Skeletal muscle cell (primary cell): ENCODE data around the gene RPS28.

Experiments used
- DNase-seq: peaks from one replicate; pipeline ENCODE4 v3.0.0-alpha.2; 2010; ENCODE audit warnings: low read depth
- H3K4me3 ChIP-seq: 2 replicates; pipeline ENCODE4 v1.5.1; 2011; ENCODE audit warnings: low read depth, mild to moderate bottlenecking, control low read depth, low read length, moderate library complexity

The RPS28 gene

DNA sequence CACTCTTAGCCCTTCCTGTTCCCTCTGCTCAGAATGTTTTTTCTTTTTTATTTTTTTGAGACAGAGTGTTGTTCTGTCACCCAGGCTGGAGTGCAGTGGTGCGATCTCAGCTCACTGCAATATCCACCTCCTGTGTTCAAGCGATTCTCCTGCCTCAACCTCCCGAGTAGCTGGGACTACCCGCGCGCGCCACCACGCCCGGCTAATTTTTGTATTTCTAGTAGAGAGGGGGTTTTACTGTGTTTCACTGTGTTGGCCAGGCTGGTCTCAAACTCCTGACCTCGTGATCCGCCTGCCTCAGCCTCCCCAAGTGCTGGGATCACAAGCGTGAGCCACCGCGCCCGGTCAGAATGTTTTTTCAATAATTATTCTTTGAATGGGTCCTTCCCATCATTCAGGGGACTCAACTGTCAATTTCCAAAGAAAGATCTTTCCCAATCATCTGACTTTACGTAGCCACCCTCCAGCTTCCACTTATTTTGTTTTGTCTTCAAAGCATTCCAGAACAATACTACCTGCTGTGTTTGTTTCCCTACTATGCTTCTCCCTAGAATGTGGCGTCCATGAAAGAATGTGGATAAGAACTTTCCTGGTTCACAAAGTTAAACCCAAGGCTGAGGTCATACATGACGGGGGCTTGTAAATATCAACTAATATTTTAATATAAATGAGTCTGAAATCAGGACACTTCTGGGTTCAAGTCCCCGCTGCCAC lies 1.3 kb upstream of the RPS28 start:
- no peak for DNase-seq
- peak overlapping the region; percentile 100 for H3K4me3 ChIP-seq

DNA sequence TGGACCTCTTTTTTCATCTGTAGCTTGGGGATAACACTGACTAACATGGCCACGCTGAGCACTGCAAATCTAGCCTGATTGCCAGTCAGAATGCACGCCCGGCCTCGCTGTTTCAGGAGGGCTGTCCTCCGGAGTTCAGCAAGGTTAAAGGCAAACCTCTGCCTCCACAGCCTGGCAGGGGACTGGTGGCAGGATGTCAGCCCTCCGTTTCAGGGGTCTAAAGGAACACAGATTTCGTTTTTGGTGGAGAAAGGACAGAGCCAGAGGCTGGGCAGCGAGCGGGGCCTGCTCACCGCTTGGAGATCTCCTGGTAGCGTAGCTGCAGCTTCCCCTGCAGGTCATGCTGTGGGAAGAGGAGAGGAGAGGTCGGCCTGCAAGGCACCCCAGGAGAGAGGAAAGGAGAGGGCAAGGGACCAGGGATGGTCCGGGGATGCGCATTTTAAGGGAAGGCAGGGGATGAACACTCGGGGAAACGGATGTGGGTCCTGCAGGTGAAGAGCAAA lies 681 bp upstream of the RPS28 start:
- DNase-seq = no peak

DNA sequence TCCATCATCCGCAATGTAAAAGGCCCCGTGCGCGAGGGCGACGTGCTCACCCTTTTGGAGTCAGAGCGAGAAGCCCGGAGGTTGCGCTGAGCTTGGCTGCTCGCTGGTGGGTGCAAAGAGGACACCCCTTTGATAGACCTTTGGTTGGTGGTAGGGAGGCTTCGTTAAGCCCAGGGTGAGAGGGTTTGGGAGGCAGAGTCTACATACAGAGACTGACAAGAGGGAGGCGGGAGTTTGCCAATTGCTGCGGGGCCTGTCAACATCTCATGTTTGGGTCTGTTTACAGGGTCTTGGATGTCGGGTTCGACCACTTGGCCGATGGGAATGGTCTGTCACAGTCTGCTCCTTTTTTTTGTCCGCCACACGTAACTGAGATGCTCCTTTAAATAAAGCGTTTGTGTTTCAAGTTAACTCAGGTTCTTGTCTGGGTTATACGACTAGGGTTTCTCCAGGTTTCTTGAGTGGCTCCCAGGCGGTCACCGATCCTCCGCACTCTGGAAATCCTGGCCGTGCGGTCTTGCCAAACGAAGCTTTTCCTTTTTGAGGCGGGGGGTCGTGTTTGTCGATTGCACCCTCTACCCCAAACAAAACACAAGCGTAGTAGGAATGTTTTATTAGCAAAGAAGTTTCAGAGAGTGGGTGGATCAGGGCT lies 816 bp downstream of the RPS28 start:
- no peak for DNase-seq
- H3K4me3 ChIP-seq = peak overlapping the region; percentile 100

More for the DNA sequence above, 681 bp upstream of the RPS28 start:
- peak overlapping the region; percentile 100 for H3K4me3 ChIP-seq

DNA sequence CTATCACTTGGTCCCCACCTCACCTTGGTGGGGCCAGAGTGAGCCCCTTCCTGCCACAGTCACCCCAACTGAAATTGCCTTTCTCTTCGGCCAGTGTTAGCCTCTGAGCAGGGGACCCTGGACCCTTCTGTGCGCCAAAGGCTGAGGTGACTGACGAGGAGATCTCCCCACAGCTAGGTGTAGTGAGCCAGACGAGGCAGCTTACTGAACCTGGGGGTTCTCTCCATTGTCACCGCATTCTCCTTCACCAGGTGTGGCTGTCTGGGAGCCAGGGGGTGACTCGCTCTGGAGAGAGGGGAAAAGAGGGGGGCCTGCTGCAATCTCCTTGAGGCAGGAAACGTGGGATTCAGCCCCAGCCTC lies 1.3 kb downstream of the RPS28 start:
- peak overlapping the region; percentile 100 for H3K4me3 ChIP-seq
- no peak for DNase-seq

DNA sequence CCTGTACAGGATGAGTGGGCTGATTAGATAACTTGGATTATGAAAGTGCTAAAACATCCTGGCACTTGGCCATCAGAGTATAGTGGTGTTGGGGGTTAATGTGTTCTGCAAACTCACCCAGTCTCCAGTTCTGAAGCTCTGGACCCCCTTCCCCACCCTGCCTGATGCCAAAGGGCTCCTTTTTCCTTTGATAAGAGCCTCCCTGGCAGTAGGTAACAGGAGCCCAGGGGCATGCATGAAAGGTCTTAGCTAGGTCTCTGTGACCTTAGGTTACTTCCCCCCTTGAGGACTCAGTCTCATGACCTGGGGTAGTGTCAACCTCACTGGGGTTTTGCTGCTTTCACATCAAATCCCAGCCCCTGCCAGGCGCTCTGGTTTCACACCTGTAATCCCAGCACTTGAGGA lies 2.5 kb downstream of the RPS28 start:
- no peak for DNase-seq
- H3K4me3 ChIP-seq = no peak overlapping the region

DNA sequence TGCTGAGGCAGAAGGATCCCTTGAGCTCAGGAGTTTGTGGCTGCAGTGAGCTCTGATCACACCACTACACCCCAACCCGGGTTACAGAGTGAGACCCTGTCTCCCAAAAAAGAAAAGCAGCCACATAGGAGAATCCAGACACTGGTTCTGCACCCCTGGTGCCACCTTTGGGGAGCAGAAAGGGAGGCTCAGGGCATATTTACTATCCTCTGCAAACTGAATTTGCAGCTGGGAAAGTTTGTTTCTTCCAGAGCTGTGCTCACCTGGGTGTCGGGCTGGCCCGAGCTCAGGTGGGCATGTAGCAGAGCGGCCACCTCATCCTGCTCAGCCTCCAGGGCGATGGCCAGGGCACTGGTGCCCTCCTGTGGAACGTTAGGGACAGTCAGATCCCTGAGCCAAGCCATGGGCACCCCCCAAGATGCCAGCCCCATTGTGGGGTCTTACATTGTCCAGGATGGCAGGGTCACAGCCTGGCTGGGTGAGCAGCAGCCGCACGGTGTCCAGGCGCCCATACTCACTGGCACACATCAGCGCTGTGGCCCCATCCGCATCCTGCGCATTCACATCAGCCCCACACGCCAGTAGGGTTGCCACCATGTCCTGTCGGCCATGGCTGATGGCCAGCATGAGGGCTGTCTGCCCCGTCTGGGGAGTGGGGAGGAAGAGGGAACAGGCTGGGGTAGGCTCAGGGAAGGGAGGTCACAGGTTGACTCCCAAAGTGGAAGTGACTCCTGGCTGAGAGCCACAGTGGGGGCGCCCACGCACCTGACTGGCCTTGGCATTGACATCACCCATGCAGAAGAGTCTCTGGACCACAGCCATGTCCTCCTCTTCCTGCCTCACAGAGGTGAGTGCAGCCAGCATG lies 3.1 kb downstream of the RPS28 start:
- no peak overlapping the region for H3K4me3 ChIP-seq
- no peak for DNase-seq

DNA sequence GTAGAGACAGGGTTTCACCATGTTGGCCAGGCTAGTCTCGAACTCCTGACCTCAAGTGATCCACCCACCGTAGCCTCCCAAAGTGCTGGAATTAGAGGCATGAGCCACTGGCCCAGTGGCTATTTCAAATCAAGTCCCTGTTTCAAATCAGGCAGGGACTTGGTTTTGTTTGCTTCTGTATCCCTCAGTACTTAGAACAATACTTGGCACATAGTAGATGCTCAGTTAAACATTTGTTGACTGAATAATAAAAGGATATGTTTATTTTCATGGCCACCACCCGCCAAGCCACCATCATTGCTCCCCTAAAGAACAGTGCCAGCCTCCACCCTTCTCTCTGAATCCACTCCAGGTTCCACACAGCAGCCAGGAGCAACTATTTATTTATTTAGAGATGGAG lies 4.2 kb downstream of the RPS28 start:
- DNase-seq = no peak
- no peak overlapping the region for H3K4me3 ChIP-seq

DNA sequence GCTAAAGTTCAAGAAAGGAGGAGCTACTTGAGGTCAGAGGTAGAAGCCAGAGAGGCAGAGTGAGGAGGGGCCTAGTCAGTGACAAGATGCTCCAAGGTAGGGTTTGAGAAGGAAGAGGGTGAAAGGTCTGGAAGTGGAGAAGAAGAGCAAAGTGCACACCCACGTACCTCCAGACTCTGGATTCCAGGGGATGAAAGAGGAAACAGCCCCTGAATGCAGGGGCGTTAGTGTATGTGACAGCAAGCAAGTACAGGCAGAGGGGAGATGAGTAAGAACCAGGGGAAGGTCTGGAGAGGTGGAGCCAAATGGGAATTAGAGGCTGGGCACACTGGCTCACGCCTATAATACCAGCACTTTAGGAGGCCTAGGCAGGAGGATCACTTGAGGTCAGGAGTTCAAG lies 8.7 kb downstream of the RPS28 start:
- DNase-seq = no peak
- H3K4me3 ChIP-seq = no peak overlapping the region

DNA sequence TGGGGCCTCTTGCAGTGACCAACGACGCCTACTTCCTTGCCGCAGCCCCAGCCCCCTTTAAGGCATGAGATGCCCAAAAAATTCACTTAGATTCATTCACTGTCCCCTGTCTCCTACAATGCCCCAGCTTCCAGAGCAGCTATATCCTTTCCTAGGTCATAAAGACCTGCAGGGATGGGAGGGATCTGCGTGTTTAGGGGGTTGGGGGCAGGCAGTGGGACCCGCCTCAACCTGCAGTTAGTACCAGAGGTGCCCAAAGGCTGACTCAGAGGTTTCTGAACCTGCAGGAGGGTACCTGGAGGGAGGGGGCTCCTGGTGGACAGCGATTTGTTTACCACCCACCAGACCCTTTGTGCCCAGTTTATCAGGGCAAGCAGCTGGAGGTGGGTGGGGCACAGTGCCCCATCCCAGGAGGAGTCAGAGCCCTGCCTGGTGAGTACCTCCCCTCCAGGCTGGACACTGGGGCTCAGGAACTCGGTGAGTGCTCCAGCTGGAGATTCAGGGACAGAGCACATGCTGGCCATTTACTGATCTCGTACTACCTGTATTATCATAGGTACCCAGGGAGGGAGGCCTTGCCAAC lies 10.1 kb downstream of the RPS28 start:
- no peak for DNase-seq
- no peak overlapping the region for H3K4me3 ChIP-seq

DNA sequence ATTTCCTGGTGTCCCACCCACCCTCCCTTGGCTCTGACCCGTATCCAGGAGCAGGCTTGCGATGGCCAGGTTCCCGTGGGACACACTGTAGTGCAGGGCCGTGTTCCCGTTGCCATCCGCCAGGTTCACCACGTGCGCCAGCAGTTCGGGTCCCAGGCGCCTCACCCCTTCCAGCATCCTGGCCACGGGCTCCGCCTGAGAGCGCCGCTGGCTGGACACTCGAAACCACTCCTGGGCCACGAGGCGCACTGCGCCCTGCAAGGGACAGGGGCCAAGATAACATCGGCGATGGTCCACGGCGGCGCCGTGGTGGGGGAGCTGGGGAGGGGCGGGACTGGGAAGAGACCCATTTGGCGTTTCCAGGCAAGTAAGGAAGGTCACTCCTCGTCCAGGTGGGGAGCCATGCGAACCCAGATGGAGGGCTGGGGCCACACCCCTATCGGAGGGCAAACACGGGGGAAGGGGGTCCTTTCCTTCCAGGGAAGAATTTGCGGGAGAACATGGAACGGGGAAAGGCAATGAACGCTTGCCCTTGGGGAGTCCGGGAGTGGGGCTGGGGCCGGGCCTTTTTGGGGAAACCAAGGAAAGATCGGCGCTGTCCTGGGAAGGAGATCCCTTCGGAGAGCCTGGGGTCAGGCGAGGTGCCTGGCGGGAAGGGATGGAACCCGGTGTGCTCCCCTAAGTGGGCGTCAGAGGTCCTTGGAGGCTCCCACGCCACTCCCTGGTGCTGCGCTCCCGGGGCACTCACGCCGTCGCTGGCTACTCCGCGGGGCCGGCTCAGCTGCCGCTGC lies 11.9 kb downstream of the RPS28 start:
- no peak for DNase-seq
- H3K4me3 ChIP-seq = no peak overlapping the region

DNA sequence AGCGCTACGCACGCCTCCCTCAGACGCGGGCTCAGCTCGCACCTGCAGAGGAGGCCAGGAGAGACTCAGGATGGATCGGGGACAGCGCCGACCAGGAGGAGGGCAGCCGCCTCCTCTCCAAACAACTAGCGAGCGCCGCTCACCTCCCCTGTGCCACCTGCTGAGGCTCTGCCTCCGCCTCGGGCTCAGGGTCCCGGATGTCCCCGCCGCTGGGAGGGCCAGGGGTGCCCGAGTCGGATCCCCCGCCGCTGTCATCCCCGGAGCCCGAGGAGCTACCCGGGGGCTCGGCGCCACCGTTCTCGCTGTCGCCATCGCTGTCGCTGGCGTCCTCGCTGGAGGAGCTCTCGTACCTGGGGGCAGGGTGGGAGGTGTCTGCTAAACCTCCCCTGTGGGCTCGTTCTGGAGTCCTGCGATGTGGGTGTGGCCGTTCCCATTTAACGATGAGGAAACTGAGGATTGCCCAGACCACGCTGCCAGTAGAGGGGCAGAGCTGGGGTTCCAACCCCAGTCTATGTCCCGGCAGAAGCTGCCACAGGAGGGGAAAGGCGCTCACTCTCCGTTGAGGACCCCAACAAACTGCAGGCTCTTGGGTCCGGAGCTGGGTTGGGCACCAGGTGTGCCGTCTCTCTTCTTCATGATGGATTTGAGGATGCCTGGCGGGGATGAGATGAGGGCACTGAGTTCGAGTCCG lies 12.6 kb downstream of the RPS28 start:
- DNase-seq = no peak
- no peak overlapping the region for H3K4me3 ChIP-seq

DNA sequence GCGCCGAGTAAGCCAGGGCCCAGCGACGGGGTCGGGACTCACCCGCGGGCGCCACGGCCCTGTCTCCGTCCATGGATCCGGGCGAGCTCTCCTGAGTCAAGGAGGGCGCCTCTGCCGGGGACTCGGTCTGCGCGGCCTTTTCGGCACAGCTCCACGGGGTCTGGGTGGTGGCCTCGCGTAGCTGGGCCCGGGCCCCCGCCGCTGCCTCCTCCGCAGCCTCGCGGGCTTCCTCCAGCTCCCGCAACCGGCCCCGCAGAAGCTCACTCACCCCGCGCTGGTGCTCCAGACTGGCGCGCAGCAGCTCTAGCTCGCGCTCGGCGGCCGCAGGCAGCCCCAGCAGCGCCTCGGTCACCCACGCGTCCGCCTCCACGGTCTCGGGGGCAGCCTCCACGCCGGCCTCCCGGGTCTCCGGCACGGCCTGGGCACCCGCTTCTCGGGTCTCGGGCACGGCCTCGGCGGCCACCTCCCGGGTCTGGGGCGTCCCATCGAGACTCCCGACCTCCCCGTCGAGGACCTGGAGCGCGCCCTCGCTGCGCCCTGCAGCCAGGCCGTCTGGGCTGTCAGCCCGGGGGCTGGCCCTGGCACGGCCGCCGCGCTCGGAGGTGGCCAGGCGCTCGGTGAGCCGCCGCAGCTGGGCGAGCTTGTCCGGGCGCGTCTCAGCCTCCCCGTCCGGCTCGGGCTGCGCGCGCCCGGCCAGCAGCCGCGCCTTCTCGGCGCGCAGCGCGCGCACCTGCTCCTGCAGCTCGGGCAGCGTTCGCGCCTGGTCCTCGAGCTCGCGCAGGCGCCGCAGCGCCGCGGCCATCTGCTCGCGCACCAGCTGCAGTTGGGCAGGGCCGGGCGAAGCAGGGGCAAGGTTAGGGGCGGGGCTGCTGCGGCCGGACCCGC lies 13.4 kb downstream of the RPS28 start:
- peak; percentile 34 for DNase-seq
- no peak overlapping the region for H3K4me3 ChIP-seq

DNA sequence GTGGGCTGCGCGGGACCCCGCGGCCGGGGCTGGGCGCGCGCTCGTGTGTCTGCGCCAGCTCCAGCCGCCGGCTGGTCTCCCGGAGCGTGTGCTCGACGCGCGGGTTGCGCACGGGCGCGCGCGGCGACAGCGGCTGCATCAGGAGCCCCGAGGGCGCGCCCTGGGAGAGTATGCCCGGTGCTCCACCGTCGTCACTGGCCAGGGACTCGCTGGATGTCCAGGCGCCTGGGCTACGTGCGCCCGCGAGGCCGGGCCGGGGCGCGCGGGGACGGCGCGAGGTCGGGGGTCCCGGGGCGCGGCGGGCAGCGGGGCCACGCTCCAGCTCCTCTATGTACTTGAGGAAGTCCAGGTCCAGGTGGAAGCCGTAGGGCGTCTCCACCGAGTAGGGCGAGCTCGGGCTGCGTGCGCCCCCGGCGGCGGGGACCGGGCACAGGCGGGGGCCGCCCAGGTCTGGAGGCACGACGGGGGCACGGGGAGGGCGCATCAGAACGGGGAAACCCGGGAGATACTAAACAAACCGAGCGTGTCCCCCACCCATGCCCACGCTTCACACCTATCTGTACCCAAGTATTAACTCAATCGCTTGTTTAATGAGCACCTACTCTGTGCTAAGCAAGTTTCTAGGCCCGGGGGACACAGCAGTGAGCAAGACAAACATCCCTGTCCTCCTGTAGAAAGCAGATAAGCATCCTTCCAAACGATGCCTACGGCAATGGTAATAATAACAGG lies 14.2 kb downstream of the RPS28 start:
- no peak for DNase-seq
- no peak overlapping the region for H3K4me3 ChIP-seq

DNA sequence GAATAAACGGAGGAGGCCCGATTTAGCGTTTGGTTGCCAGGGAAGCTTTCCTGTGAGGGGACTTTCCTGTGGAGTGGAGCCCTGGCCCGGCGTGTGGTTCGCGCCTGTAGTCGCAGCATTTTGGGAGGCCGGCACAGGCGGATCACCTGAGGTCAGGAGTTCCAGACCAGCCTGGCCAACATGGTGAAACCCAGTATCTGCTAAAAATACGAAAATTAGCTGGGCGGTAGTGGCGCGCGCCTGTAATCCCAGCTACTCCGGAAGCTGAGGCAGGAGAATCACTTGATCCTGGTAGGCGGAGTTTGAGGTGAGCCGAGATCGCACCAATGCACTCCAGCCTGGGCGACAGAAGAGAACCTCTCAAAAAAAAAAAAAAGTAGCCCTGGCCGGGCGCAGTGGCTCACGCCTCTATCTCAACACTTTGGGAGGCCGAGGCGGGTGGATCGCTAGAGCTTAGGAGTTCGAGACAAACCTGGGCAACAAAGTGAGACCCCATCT lies 14.8 kb downstream of the RPS28 start:
- no peak for DNase-seq
- H3K4me3 ChIP-seq = no peak overlapping the region

DNA sequence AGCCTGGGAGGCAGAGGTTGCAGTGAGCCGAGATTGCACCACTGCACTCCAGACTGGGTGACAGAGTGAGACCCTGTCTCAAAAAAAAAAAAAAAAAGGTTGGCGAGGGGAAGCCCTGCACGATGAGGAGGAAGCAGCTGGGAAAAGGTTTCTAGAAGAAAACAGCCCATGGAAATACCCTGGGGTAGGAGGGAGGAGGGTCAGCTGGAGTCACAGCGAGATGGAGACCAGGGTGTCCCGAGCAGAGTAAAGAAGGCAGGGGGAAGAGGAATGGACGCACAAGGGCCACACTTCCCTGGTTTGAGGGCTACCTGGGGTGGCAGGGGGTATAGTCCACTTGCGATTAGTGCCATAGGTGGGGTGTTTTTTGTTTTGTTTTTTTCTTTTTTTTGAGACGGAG lies 15.4 kb downstream of the RPS28 start:
- no peak overlapping the region for H3K4me3 ChIP-seq
- DNase-seq = no peak

DNA sequence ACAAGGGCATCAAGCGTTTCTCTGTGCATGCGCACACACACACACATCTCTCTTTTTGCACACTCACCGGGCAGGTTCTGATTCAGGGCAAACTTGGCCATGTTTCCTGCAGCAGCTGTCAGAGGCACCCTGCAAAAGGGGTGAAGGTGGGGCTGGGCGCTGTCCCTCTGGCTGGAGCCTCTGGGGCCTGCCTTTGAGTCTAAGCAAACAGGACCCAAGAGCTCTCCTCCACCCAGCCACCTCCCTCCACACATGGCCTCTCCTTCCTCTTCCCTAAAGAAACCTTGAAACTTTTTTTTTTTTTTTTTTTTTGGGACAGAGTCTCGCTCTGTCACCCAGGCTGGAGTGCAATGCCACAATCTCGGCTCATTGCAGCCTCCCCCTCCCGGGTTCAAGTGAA lies 16.4 kb downstream of the RPS28 start:
- no peak overlapping the region for H3K4me3 ChIP-seq
- DNase-seq = no peak

DNA sequence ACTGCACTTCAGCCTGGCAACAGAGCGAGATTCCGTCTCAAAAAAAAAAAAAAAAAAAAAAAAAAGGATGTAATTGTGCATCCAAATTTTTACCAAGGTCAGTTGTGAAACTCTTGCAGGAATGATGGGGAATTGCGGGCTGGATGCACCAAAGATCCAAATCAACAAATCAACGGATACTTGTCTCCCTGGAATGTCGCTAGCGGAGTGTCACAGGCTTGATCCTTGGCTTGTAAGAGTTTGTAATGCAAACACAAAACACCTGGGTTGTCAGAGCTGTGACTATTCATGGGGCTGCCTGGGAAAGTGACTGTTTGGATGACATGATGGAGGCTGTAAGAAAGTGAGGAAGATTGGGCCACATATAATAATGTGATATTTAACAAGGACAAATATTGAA lies 17.5 kb downstream of the RPS28 start:
- no peak for DNase-seq
- H3K4me3 ChIP-seq = no peak overlapping the region
